Medulla oblongata (tissue), 1 donor: ENCODE data around the gene TTC36.
A peak's percentile ranks its signal among the peaks of the same experiment; 100 is the strongest.
"Not testable (repeated sequence)": the region's sequence is repeated elsewhere in the genome, so short reads cannot be mapped to it uniquely, and the experiment has no call there.

Experiments used
- DNase-seq: peaks from one replicate; pipeline ENCODE4 v3.0.0-alpha.2; 2015; ENCODE audit errors: extremely low spot score

Gene TTC36

GRCh38 chr11:118527109-118527508 lies at the start of gene TTC36:
Gene TTC36 (plus strand): TSS chr11:118527474. CDS start chr11:118527495, 21 bp downstream.
- no peak for DNase-seq

- not testable (repeated sequence) for DNase-seq
These were observed 46.0 kb upstream of the TTC36 start for GRCh38 chr11:118481238-118481637.

GRCh38 chr11:118484405-118484804 lies 42.9 kb upstream of the TTC36 start:
- DNase-seq: no peak

- DNase-seq: no peak
These were observed 42.0 kb upstream of the TTC36 start for GRCh38 chr11:118485273-118485672.

- DNase-seq: peak; percentile 86
These were observed 38.7 kb upstream of the TTC36 start for GRCh38 chr11:118488480-118489109.

- DNase-seq: no peak
These were observed 36.2 kb upstream of the TTC36 start for GRCh38 chr11:118491041-118491440.

GRCh38 chr11:118497831-118498230 lies 29.4 kb upstream of the TTC36 start:
- DNase-seq: no peak

GRCh38 chr11:118503216-118503615 lies 24.1 kb upstream of the TTC36 start:
- DNase-seq: no peak

GRCh38 chr11:118511601-118512000 lies 15.7 kb upstream of the TTC36 start:
- no peak for DNase-seq

GRCh38 chr11:118514103-118514502 lies 13.2 kb upstream of the TTC36 start:
- no peak for DNase-seq

GRCh38 chr11:118519549-118519948 lies 7.7 kb upstream of the TTC36 start:
- no peak for DNase-seq

- no peak for DNase-seq
These were observed 5.4 kb upstream of the TTC36 start for GRCh38 chr11:118521892-118522311.

- no peak for DNase-seq
These were observed 4.7 kb upstream of the TTC36 start for GRCh38 chr11:118522571-118523072.

GRCh38 chr11:118524356-118524755 lies 2.9 kb upstream of the TTC36 start:
- DNase-seq: no peak

- no peak for DNase-seq
These were observed 2.4 kb upstream of the TTC36 start for GRCh38 chr11:118524757-118525470.

- no peak for DNase-seq
These were observed 586 bp upstream of the TTC36 start for GRCh38 chr11:118526688-118527087.

GRCh38 chr11:118528511-118528910 lies 1.2 kb downstream of the TTC36 start:
- no peak for DNase-seq

GRCh38 chr11:118529584-118530175 lies 2.4 kb downstream of the TTC36 start:
- no peak for DNase-seq

GRCh38 chr11:118530180-118530682 lies 3.0 kb downstream of the TTC36 start:
- no peak for DNase-seq

GRCh38 chr11:118530683-118531596 lies 3.7 kb downstream of the TTC36 start, which contains the start of gene TMEM25:
Gene TMEM25 (plus strand): TSS chr11:118531192. CDS start chr11:118531802, 610 bp downstream.
- DNase-seq: peak; percentile 66

GRCh38 chr11:118531597-118532084 lies 4.4 kb downstream of the TTC36 start:
- DNase-seq: no peak
